Uterus (tissue), 4 donors: Measurements from ENCODE around the gene MAP7D1. TPM values are rescaled to one million over a fixed set of nuclear protein-coding genes. Genes with fewer than 3 reads are reported as not detected.
"Not testable (repeated sequence)": the region's sequence is repeated elsewhere in the genome, so short reads cannot be mapped to it uniquely, and the experiment has no call there.

ENCODE experiments used
- DNase-seq, 2 donors: peaks; one replicate each; pipeline ENCODE4 v3.0.0-alpha.2; 2019 to 2020
- H3K27ac ChIP-seq, 2 donors: fragments of 200-600 bp; sonication (generic); 1 replicate in 1 of 2; 2 replicates in 1 of 2; pipeline ENCODE4 v1.5.1; 2016 to 2018
- H3K27me3 ChIP-seq, 2 donors: fragments of 200-600 bp; sonication (generic); one replicate each; pipeline ENCODE4 v1.5.1; 2018 to 2019; ENCODE audit warnings: control low read depth in 1 of 2
- H3K36me3 ChIP-seq, 2 donors: fragments of 200-600 bp; sonication (generic); one replicate each; pipeline ENCODE4 v1.5.1; 2019; ENCODE audit warnings: control low read depth in 1 of 2
- H3K4me1 ChIP-seq, 2 donors: fragments of 200-600 bp; sonication (generic); one replicate each; pipeline ENCODE4 v1.5.1; 2018 to 2019; ENCODE audit warnings: control low read depth in 1 of 2
- H3K4me3 ChIP-seq, 2 donors: fragments of 200-600 bp; sonication (generic); 1 replicate in 1 of 2; 2 replicates in 1 of 2; pipeline ENCODE4 v1.5.1; 2018 to 2019; ENCODE audit warnings: mild to moderate bottlenecking in 1 of 2
- H3K9me3 ChIP-seq, 2 donors: fragments of 200-600 bp; sonication (generic); one replicate each; pipeline ENCODE4 v1.5.1; 2019; ENCODE audit warnings: control low read depth in 1 of 2
- CTCF ChIP-seq, 4 experiments: fragments of 200-600 bp in 2 of 4; fragments of 450-650 bp in 2 of 4; sonication (generic) in 2 of 4; IDR thresholded peaks; one replicate each; pipeline ENCODE4 v1.5.1; 2016 to 2019; ENCODE audit warnings: antibody characterized with exemption in 4 of 4, mild to moderate bottlenecking in 2 of 4, moderate library complexity in 1 of 4
- POLR2A ChIP-seq, 2 donors: fragments of 450-650 bp; IDR thresholded peaks; one replicate each; pipeline ENCODE4 v1.6.1; 2016; ENCODE audit warnings: antibody characterized with exemption in 2 of 2, mild to moderate bottlenecking in 1 of 2, moderate library complexity in 1 of 2
- intact Hi-C: fragments of 100-400 bp; cut with DNase I; formaldehyde crosslinking; loops from one replicate; pipeline ENCODE4 v1.15.1; 2023; ENCODE audit warnings: low total_unique reads
- total RNA-seq, 4 donors: library from RNA; depleted of rRNA in 3 of 4; stranded (reverse); fragments of >200 nt in 3 of 4; gene quantifications; one replicate each; pipeline versions ENCODE4 v1.1.0 to v1.2.4, GENCODE V29; 2014 to 2023
- donor health status: DM: yes; HTN: yes; CAD: no.

Gene MAP7D1
- total RNA-seq, 4 donors from 2014 or later = 53.5 to 115 (median 77.3) TPM

GRCh38 chr1:36157973-36158826 is 2.2 kb downstream of the MAP7D1 start:
- Histone ChIP-seq H3K9me3 (no peaks in the 10 kb centered on the region), H3K36me3 (no peaks in the 10 kb centered on the region), H3K27ac (peak overlapping the region; percentile 100), H3K4me1 (peaks cover 3 to 46% of the 10 kb centered on the region in 2 donors), H3K4me3 (peak overlapping the region; percentile 63 to 99), H3K27me3 (no peaks in the 10 kb centered on the region)
- TF ChIP-seq POLR2A (IDR thresholded peaks at IDR 0.05) (no peak), CTCF (IDR thresholded peaks at IDR 0.05) (no peak)
- DNase-seq = no peak
- intact Hi-C loops = loop anchor here (10.0 kb wide), 1 partner anchor 127 kb away; no protein-coding TSS in a partner anchor

- H3K27ac ChIP-seq = peak overlapping the region in 1 of 2 donors; percentile 100
- DNase-seq = not testable (repeated sequence)
- intact Hi-C loops = loop anchor here (10.0 kb wide), 1 partner anchor 126 kb away; no protein-coding TSS in a partner anchor
These were observed 2.9 kb downstream of the MAP7D1 start for GRCh38 chr1:36158827-36159252.

GRCh38 chr1:36159614-36160387 is 3.8 kb downstream of the MAP7D1 start:
- peaks cover 3 to 46% of the 10 kb centered on the region in 2 donors for H3K4me1 ChIP-seq
- H3K9me3 ChIP-seq = no peaks in the 10 kb centered on the region
- H3K27ac ChIP-seq = peak overlapping the region; percentile 84 to 100
- no peak overlapping the region for H3K4me3 ChIP-seq
- no peak for DNase-seq
- TF ChIP-seq POLR2A (IDR thresholded peaks at IDR 0.05) = no peak
- no peak for TF ChIP-seq CTCF (IDR thresholded peaks at IDR 0.05)
- no peaks in the 10 kb centered on the region for H3K36me3 ChIP-seq
- H3K27me3 ChIP-seq = no peaks in the 10 kb centered on the region
- intact Hi-C loops = loop anchor here (10.0 kb wide), 1 partner anchor 125 kb away; no protein-coding TSS in a partner anchor

More at GRCh38 chr1:36158827-36159252, 2.9 kb downstream of the MAP7D1 start:
- H3K36me3 ChIP-seq, H3K27me3 ChIP-seq, H3K9me3 ChIP-seq, H3K4me3 ChIP-seq: not testable (repeated sequence)
- peaks cover 3 to 46% of the 10 kb centered on the region in 2 donors for H3K4me1 ChIP-seq

GRCh38 chr1:36160388-36160948 is 4.5 kb downstream of the MAP7D1 start:
- Histone ChIP-seq H3K9me3 (no peaks in the 10 kb centered on the region), H3K27me3 (no peaks in the 10 kb centered on the region), H3K36me3 (no peaks in the 10 kb centered on the region), H3K27ac (peak overlapping the region; percentile 84 to 100), H3K4me1 (peaks cover 3 to 46% of the 10 kb centered on the region in 2 donors), H3K4me3 (peak overlapping the region; percentile 26 to 39)
- intact Hi-C loops = no loop called here
- no peak for TF ChIP-seq CTCF (IDR thresholded peaks at IDR 0.05)
- TF ChIP-seq POLR2A (IDR thresholded peaks at IDR 0.05) = no peak
- DNase-seq = no peak

GRCh38 chr1:36160949-36161485 is 5.1 kb downstream of the MAP7D1 start:
- DNase-seq = peak; percentile 51 to 63
- Histone ChIP-seq H3K27me3 (no peaks in the 10 kb centered on the region), H3K36me3 (no peaks in the 10 kb centered on the region), H3K4me1 (peaks cover 3 to 46% of the 10 kb centered on the region in 2 donors), H3K27ac (peak overlapping the region; percentile 84 to 100), H3K9me3 (no peaks in the 10 kb centered on the region), H3K4me3 (peak overlapping the region; percentile 26 to 39)
- TF ChIP-seq POLR2A (IDR thresholded peaks at IDR 0.05) = no peak
- TF ChIP-seq CTCF (IDR thresholded peaks at IDR 0.05) = peak in 3 of 4 experiments; percentile 27 to 43 (median 32)
- intact Hi-C loops = no loop called here
